Left forelimb (tissue), 1 donor: Measurements from ENCODE around the gene SLC25A4.

Source experiments
- DNase-seq: peaks from one replicate; pipeline ENCODE4 v3.0.0-alpha.2; 2018; ENCODE audit warnings: low spot score

Gene SLC25A4

DNA sequence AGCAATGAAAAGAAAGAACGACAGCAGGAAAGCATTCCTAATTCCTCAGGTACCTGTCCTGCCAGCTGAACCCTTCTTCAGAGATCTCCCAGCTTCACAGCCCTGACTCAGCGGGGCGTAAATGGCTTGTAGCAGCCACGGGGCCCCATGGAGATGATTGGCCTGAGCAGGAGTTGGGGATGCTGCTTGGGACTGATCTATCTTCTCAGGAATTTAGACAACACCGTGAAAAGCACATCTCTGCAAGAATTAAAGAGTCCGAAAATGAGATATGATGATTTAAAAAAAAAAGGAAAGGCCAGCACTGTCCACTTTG lies 22.5 kb upstream of the SLC25A4 start:
- DNase-seq: no peak

DNA sequence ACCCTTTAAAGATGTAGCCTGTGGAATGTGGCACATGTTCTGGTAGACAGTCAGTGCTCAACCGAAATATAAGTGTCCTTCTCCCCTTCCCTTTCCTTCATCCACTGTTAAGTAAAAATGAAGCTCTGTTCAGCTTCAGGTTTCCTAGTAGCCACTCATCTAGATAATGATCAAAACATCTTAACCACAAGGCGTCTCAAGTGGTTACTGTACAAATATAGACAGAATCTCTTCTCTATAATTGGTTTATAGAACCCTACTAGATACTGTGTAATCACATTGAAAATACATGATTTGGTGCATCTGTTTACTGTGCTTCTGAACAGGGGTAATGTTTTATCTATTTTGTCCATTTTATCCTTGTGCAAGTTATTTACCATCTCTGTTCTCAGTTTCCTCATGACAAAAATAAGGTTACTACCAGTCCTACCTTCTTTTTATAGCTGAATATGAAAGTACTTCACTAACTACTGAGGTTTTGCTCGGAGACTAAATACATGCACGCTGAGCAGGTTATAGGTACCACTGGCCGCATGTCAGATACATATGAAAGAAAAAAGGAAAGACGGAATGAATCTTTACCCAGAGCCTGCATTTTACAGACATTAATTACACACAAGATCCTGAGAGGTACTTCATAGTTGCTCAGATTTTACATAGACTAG lies 20.3 kb upstream of the SLC25A4 start:
- DNase-seq: no peak

DNA sequence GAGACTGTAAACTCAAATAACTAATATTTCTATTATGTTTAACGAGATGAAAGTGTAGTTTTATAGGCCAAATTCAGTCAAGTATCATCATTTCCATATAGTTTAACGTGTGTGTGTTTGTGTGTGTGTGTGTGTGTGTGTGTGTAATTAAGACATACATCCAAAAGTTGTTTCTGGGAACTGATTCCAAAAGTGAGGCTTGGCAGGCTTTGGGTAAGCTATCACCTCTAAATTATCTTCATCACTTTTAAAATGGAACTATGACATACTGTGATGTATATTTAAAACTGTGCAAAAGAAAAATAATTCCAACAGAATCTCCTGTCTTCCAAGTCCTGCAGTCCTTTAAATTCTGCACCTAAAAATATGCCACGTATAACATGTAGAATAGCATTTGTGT lies 19.1 kb upstream of the SLC25A4 start:
- no peak for DNase-seq

DNA sequence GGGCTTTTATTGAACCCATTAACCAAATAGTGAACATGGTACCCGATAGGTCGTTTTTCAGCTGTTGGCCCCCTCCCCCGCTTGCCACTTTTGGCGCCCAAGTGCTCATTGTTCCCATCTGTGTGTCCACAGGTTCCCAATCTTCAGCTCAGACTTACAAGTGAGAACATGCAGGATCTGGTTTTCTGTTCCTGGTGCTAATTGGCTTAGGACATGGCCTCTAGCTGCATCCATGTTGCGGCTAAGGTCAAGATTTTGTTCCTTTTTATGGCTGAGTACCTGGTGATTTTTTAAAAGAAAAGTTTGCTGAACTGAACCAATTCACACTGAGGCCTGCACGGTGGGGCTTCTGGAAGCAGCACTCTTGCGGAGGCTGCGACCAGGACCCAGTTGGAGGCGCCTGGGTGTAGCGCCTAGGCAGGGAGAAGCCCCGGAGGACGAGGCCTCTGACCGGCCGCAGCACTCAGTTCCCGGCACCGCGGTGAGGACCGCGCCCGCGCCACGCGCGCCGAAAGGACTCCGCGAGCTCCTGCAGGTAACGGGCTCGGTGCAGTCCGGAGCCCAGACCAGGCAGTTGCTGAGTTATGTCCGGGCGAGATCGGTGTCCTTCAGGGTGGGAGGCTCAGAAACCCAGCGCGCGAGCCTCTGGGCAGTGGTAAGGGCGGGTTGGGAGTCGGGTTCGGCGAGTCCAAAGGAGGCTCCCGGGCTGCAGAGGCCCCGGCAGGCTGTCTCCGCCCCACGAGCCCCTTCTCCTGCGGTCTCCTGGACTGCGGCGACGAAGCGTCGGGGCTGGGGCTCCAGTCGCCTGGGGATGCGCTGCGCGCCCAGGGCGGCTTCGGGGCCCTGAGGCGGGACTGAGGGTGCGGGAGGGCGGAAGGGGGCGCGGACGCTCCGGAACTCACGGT lies 15.8 kb upstream of the SLC25A4 start:
- no peak for DNase-seq

DNA sequence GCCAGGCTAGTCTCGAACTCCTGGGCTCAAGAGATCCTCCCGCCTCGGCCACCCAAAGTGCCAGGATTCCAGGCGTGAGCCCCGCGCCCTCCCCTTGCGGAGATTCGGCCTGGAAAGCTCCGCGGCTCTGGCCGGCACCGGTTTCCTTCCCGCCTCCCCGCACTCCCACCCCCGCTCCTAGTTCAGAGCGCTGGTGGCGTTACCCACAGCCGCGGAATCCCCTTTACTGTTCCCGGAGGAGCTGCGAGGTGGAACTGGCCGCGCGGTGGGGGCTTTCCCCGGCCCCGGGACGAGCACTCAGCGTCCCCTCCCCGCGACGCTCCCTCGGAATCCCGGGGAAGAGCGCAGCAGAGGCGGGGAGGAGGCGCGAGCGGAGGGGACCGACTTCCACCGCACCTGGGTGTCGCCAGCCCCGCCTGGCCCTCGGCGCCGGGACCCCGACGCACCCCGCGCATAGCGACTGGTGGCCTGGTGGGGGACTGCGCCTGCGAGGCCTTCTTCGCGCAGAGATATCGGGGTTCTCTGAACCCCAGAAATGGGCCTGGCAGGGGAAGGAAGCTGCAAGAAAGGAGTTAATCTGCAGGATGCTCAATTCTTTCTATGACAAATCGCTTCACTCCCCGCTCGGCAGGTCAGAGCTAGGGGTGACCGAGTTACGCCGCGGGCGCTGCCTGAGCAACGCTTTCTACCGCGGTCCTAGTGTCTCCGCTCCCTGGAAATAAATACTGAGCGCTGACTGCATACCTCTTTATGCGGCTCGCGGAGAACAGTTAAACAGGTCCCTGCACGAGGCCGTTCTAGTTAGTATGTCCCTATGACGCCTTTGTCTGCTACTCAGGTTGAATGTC lies 14.6 kb upstream of the SLC25A4 start:
- peak; percentile 70 for DNase-seq

DNA sequence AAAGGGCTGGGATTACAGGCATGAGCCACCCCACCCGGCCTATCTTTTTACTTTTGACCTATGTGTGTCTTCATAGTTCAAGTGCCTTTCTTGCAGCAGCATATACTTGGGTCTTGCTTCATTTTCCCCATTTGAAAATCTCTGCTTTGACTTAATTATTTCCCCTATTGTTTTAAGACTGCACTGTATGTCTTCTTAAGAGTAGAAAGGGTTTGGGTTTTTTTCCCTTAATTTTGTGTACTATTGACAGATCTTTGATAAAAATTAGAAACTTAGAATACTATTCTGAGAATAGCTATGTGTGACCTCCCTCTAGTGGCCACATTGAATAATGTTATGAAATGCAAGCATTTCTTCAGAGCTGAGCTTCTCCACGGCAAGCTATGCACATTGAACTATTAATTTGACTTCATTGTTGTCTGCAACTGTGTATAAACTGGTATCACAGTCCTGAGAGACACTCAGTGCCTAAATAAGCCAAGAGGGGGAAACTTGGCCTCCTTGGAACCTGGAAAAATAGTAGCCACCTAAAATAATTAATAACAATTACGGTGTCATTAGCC lies 8.7 kb upstream of the SLC25A4 start:
- no peak for DNase-seq

DNA sequence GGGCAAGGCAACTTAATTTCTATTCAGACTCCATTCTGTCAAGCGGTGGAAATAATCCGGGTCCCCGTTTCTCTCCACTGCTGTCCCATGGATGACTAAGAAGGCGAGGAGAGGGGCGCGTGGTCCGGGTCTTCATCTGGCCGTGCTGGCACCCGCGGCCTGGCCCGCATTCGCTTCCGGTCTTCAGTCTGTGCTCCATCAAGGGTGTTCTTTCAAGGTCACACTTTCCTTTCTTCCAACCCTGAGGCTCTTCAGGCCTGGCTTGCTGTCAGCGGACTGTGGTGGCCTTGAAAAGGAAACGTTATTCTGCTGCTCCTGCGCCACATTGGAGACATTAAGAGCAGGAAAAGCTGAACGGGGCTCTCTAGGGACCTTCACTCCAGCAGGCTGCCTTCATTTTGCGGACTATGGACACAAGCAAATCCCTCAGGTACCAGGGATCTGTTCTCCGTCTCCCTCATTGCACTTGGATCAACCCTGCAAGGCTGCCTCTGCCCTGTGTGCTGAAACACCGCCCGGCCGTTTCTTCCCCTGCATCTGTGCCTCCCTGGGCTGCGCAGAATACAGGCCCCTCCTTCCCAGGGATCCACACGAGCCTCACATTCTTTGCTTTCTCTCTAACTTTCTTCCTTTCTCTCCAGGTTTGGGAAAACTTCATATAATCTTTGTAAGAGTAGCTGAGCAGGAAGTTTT lies 5.7 kb upstream of the SLC25A4 start:
- DNase-seq: no peak

DNA sequence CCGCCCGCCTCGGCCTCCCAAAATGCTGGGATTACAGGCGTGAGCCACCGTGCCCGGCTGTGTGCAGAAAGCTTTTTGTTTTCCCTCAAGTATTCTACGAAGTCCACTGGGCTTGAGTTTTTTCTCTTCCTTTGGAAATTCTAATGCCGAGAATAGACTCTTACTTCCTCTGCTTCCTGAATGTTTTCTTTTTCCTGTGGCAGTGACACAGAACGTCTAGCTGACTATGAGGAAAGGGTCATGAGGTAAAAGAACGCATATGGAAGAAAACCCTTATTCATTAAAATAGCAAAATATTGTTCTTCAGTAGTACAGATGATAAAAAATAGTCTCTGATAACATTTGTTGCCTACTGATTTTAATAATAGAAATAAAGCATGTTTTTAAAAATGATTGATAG lies 4.9 kb upstream of the SLC25A4 start:
- no peak for DNase-seq

DNA sequence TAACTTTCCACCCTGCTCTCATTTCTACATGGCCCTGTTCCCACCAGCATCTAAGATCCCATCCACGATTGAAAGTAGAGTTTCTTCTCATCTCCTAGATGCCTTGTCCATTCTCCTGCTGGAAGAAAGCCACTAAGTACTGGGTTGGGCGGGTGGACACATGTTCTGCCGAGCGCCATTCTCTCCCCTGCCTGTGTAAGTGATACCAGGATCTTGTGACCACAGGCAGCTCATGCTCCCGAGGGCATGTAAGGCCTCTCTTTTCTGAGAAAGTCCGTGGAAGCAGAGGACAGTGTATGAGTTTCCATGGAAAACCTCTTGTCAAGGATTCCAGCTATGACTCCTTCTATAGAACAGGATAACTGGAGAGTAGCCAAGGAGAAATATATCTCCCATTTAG lies 3.3 kb upstream of the SLC25A4 start:
- no peak for DNase-seq

DNA sequence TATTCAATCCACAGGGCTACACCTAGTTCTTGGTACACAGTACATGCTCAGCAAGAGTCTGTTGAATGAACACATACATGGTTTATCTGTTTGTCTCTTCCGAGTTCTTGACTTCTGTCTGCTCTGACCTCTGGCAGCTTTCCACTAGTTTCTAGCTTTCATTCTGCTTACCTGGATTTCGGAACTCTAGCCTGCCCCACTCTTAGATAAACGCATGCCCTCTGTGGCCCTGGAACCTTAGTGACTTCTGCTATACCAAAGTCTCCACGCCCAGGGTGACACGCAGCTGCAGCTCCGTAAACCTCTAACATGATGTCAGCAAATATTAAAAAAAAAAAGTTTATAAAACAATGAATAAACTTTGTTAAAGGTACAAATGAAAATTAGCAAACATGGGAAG lies 1.3 kb upstream of the SLC25A4 start:
- no peak for DNase-seq

DNA sequence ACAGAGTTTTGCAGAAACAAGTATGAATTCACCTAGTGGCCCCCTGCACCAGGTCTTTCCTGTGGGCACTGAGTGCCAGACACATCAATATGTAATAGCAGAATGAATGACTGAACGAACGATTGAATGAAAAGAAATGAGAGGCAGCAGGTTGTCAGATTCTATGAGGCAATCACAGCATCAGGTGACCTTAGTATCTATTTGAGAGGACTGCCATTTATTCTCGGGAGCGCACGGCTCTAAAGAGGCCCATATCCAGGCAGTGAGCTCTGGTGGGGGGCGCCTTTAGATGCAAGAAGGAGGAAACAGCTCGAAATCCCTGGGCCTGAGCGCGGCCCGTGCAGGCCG lies 528 bp upstream of the SLC25A4 start:
- DNase-seq: no peak

DNA sequence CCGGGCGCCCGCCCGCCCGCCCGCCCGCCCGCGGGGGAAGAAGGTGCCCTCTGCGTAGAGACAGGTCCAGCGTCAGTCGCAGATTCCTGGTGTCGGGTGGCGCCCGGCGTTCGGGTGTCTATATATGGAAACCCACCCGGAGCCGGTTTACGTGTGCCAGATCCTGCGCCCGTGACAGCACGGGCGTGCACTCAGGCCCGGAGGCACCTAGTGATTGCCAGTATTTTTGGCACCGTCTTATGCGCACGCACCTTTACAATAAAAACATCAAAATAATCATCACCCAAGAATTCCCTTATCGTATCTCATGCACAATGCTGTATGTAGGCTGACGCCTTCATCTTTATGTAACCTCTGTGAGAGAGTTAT lies 519 bp downstream of the SLC25A4 start:
- no peak for DNase-seq

DNA sequence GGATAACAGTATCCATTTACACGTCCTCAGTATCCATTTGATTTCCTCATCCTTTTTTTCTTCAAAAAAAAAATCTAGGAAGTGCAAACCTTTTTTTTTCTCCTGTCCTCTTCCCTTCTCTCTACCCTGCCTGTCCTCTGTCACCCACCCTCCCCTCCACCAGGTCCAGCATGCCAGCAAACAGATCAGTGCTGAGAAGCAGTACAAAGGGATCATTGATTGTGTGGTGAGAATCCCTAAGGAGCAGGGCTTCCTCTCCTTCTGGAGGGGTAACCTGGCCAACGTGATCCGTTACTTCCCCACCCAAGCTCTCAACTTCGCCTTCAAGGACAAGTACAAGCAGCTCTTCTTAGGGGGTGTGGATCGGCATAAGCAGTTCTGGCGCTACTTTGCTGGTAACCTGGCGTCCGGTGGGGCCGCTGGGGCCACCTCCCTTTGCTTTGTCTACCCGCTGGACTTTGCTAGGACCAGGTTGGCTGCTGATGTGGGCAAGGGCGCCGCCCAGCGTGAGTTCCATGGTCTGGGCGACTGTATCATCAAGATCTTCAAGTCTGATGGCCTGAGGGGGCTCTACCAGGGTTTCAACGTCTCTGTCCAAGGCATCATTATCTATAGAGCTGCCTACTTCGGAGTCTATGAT lies 1.7 kb downstream of the SLC25A4 start:
- no peak for DNase-seq

DNA sequence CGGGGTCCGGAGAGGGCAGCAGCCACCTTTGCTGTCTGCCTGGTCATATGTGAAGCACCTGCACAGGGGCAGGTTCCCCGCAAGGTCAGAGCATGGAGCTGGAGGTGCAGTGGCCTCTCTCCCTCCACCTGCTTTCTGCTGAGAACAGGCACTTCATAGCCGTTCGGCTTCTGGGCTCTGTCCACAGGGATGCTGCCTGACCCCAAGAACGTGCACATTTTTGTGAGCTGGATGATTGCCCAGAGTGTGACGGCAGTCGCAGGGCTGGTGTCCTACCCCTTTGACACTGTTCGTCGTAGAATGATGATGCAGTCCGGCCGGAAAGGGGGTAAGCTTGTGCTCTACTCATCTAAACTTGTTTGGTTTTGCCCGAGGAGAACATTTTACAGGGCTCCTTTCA lies 2.5 kb downstream of the SLC25A4 start:
- no peak for DNase-seq

DNA sequence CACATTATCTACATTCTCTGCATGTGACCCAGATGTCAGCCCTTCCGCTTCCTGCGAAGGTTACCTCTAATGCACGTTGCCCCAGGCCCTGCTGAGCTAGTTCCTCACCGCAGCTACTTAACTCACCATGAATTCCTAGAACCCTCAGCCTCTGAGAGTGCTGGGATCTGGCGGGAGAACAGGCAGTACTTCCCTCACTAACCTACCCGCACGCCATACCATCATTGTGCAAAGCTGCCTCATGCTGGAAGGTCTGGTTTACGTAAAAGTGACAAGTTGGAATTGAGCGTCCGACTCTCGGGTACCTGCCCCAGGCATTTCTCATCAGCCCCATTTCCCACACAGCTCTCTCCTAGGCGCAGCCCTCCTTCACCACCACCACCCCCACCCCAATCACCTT lies 6.3 kb downstream of the SLC25A4 start:
- no peak for DNase-seq

DNA sequence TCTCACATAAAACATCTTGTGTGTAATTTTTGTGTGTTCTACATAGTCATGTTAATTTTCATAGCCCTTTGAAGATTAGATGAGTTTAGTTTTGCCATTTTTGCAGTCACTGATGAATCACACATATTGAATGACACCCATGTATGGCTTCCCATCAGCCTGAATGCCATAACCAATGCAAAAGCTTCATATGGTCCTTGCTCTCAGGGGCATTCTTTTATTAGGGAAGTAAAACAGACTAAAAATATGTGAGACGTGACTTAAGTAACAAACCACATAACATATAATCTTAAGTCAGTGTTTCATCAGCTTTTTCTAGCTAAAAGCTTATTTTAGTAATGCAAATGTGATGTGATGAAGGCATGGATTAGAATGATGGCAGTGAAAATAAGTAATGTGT lies 8.2 kb downstream of the SLC25A4 start:
- DNase-seq: no peak

DNA sequence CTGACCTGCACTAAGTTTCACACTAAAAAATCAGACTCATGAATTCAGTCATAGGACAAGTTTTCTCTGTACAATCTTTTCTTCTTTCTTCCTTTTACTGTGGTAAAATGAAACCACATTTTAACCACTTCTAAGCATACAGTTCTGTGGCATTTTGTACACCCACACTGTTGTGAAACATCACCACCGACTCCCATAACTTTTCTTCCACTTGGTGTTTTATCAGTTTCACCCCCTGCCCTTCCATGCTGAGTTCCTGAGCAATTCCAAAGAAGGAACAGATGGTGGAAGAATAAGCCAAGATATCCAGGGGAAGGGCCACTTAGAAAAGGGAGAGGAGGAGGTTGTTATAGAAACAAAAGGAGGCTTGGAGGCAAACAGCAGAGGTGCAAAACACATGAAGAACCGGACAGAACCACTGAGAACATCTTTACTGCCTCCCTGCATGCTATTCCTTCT lies 22.6 kb downstream of the SLC25A4 start:
- no peak for DNase-seq

DNA sequence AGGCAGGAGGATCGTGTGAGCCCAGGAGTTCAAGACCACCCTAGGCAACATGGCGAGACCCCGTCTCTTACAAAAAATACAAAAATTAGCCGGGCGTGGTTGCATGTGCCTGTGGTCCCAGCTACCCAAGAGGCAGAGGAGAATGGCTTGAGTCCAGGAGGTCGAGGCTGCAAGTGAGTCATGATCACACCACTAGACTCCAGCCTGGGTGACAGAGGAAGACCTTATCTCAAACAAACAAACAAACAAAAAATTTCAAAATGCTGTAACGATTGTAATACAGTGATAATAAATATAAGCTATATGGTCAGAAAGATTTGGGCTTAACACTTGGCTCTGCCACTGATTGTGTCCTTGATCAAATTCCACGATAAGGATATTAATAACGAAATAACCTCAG lies 24.2 kb downstream of the SLC25A4 start:
- no peak for DNase-seq

DNA sequence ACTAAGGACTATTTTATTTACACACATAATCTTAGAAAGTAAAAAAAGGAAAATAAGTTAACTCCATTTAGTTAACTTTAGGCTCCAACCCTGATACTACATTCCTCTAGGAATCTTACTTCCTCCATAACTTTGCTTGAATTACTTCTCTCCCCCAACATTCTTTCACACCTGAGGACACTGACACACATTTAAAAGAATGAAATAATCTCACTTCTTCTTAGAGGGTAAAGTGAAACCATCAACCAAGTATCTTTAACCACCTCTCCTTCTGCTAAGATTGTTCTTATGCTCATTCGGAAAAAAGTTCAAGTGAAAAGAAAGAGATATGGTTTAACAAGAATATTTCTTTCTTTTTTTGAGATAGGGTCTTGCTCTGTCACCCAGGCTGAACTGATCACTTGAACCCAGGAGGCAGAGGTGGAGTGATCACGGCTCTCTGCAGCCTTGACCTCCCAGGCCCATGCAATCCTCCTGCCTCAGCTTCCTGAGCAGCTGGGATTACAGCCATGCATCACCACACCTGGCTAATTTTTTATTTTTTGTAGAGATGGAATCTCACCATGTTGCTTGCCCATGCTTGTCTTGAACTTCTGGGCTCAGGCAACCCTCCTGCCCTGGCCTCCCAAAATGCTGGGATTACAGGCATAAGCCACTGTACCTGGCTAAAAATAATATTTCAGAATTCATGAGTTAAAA lies 28.5 kb downstream of the SLC25A4 start:
- no peak for DNase-seq

DNA sequence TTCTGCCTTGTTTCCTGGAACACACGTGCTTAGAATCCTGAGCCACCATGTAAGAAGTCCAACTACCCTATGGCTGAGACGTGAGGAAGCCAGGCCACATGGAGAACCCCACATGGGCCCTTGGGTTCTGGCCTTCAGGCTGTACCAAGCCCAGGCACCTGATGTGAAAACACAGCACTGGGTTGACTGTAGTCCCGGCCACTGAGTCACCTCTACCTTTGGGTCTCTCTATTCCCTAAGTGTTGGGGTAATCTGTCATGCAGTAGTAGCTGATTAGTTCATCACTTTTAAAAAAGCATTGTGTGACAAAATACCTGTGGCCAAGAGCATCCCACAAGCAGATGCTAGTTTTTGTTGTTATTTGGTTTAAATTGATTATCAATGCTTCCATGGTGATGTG lies 36.4 kb downstream of the SLC25A4 start:
- no peak for DNase-seq

DNA sequence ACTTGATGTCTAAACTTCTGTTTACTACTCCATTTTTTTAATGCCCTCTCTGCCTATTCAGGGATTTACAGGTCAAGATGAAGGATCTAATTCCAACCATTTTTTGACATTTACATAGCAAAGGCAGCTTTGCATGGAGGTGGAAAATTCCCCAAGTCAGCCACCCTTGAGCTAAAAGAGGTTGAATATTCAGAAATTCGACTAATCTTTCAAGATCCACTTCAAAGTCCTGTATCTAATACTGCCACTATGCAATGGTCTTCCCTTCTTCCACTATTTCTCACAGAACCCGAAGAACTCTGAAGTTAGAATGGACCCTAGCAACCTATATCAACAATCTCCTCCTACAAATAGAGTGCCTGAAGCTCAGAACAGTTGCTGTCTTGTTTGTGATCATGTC lies 39.2 kb downstream of the SLC25A4 start:
- no peak for DNase-seq
